Stimulated activated CD4-positive, alpha-beta T cell treated with anti-CD3 and anti-CD28 coated beads, TNF-alpha, amount 100 ng/mL, for 24 hours (primary cell): ENCODE measurements around the gene FBXL7.

Source experiments
- DNase-seq, 3 experiments: peaks; one replicate each; pipeline ENCODE4 v3.0.0-alpha.2; 2020; ENCODE audit warnings: low read depth in 3 of 3

The FBXL7 gene

GRCh38 chr5:15938961-15939360 lies 439.0 kb downstream of the FBXL7 start:
- DNase-seq: no peak

- no peak for DNase-seq
Measured at GRCh38 chr5:15940905-15941304, 440.9 kb downstream of the FBXL7 start.

- no peak for DNase-seq
Measured at GRCh38 chr5:15943487-15943886, 443.5 kb downstream of the FBXL7 start.

GRCh38 chr5:15946026-15946425 lies 446.0 kb downstream of the FBXL7 start:
- DNase-seq: no peak

- no peak for DNase-seq
Measured at GRCh38 chr5:15948190-15948589, 448.2 kb downstream of the FBXL7 start.

- DNase-seq: no peak
Measured at GRCh38 chr5:15951126-15951525, 451.1 kb downstream of the FBXL7 start.

GRCh38 chr5:15951550-15951949 lies 451.6 kb downstream of the FBXL7 start:
- no peak for DNase-seq

- no peak for DNase-seq
Measured at GRCh38 chr5:15956622-15957021, 456.6 kb downstream of the FBXL7 start.

- no peak for DNase-seq
Measured at GRCh38 chr5:15957124-15957523, 457.1 kb downstream of the FBXL7 start.

GRCh38 chr5:15959370-15960164 lies 459.6 kb downstream of the FBXL7 start:
- no peak for DNase-seq

GRCh38 chr5:15966066-15966640 lies 466.2 kb downstream of the FBXL7 start:
- DNase-seq: no peak

GRCh38 chr5:15966651-15967050 lies 466.7 kb downstream of the FBXL7 start:
- no peak for DNase-seq

- DNase-seq: no peak
Measured at GRCh38 chr5:15968993-15969392, 469.0 kb downstream of the FBXL7 start.

GRCh38 chr5:15977851-15978250 lies 477.9 kb downstream of the FBXL7 start:
- no peak for DNase-seq

GRCh38 chr5:15980835-15981234 lies 480.9 kb downstream of the FBXL7 start:
- no peak for DNase-seq

- DNase-seq: no peak
Measured at GRCh38 chr5:15983392-15983791, 483.4 kb downstream of the FBXL7 start.
